Nephron progenitor cell (in vitro differentiated cells): Measurements from ENCODE around the gene KCTD11.

Source experiments
- DNase-seq: peaks from one replicate; pipeline ENCODE4 v3.0.0; 2021
- H3K27ac Mint-ChIP-seq: 2 replicates; pipeline ENCODE4 v1.8.0; 2021; ENCODE audit warnings: mild to moderate bottlenecking, moderate library complexity, mixed read lengths
- H3K27me3 Mint-ChIP-seq: 2 replicates; pipeline ENCODE4 v1.8.0; 2021; ENCODE audit warnings: mild to moderate bottlenecking, low read depth, mixed read lengths; ENCODE audit not compliant: poor library complexity
- H3K36me3 Mint-ChIP-seq: 2 replicates; pipeline ENCODE4 v1.8.0; 2021; ENCODE audit warnings: low read depth, mixed read lengths
- H3K4me1 Mint-ChIP-seq: 2 replicates; pipeline ENCODE4 v1.8.0; 2021; ENCODE audit warnings: mixed read lengths
- H3K4me3 Mint-ChIP-seq: 2 replicates; pipeline ENCODE4 v1.8.0; 2021; ENCODE audit warnings: mild to moderate bottlenecking, moderate library complexity, mixed read lengths
- H3K9me3 Mint-ChIP-seq: 2 replicates; pipeline ENCODE4 v1.8.0; 2021; ENCODE audit warnings: mild to moderate bottlenecking, moderate library complexity, mixed read lengths
- TF ChIP-seq, protein P1 (sequence below): fragments of 200-600 bp; sonication (generic); IDR thresholded peaks from 2 replicates; pipeline ENCODE4 v1.5.0; 2021; ENCODE audit warnings: antibody characterized with exemption

KCTD11 gene

DNA sequence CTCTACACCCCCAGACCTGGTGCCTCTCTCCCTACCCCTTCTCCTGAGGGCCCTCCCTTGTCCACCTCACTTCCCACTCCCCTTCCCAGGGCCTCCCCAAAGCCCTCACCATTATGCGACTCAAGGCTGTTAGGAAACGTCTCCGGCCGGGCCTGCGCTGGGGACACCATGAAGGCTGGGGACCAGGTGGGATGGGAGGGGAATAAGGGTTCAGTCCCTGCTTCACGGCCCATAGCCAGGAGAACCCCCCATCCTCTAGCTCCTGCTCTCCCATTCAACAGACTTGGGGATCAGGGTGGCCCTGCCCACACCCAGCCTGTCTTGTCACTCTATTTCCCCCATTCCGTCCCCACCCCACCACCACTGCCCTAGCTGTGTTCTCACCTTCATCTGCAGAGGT is 24.9 kb upstream of the KCTD11 start:
- H3K27me3 Mint-ChIP-seq = peaks cover 4% of the 10 kb centered on the region
- H3K4me3 Mint-ChIP-seq = peak overlapping the region; percentile 18
- DNase-seq = no peak
- H3K27ac Mint-ChIP-seq = no peak overlapping the region
- no peaks in the 10 kb centered on the region for H3K9me3 Mint-ChIP-seq
- TF ChIP-seq, protein P1, sequence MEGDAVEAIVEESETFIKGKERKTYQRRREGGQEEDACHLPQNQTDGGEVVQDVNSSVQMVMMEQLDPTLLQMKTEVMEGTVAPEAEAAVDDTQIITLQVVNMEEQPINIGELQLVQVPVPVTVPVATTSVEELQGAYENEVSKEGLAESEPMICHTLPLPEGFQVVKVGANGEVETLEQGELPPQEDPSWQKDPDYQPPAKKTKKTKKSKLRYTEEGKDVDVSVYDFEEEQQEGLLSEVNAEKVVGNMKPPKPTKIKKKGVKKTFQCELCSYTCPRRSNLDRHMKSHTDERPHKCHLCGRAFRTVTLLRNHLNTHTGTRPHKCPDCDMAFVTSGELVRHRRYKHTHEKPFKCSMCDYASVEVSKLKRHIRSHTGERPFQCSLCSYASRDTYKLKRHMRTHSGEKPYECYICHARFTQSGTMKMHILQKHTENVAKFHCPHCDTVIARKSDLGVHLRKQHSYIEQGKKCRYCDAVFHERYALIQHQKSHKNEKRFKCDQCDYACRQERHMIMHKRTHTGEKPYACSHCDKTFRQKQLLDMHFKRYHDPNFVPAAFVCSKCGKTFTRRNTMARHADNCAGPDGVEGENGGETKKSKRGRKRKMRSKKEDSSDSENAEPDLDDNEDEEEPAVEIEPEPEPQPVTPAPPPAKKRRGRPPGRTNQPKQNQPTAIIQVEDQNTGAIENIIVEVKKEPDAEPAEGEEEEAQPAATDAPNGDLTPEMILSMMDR = no peak
- peaks cover 7% of the 10 kb centered on the region for H3K36me3 Mint-ChIP-seq
- peaks cover 32% of the 10 kb centered on the region for H3K4me1 Mint-ChIP-seq

- Mint-ChIP-seq H3K27ac (no peak overlapping the region), H3K36me3 (peaks cover 2% of the 10 kb centered on the region), H3K27me3 (peaks cover 4% of the 10 kb centered on the region), H3K4me3 (peak overlapping the region; percentile 99), H3K4me1 (peaks cover 36% of the 10 kb centered on the region), H3K9me3 (no peaks in the 10 kb centered on the region)
- DNase-seq = no peak
- TF ChIP-seq, protein P1 = no peak
These were observed 24.5 kb upstream of the KCTD11 start for GRCh38 chr17:7327501-7327900.

DNA sequence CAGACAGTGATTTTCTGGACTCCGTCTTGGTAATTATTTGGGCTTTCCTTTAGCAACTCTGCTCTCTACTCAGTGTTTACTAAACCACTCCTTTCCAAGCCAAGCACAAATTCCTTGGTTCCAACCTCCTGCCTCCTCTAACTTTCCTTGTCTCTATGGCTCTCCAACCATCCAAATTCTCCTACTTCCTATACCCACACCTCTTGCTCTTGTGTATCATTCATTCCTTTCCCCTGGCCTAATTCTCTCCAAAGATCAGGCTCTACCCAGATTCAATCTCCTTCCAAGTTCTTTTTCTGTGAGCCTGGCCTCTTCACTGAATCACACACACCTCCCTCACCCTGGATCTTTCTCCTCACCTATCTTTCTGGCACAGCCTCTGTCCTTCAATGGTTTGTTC is 24.0 kb upstream of the KCTD11 start:
- no peak for DNase-seq
- no peak overlapping the region for H3K27ac Mint-ChIP-seq

GRCh38 chr17:7328840-7329373 is 23.1 kb upstream of the KCTD11 start, which contains the start of gene NEURL4:
Gene NEURL4 (minus strand): TSS chr17:7329335. CDS start chr17:7329312, 23 bp downstream.
- Mint-ChIP-seq H3K9me3 (no peaks in the 10 kb centered on the region), H3K27me3 (peaks cover 4% of the 10 kb centered on the region), H3K4me1 (peaks cover 47% of the 10 kb centered on the region), H3K4me3 (peak within 1 kb of the TSS; percentile 99), H3K36me3 (no peaks in the 10 kb centered on the region), H3K27ac (peak within 1 kb of the TSS; percentile 99)
- TF ChIP-seq, protein P1 = no peak
- DNase-seq = no peak

More for the DNA sequence above, 24.0 kb upstream of the KCTD11 start:
- peaks cover 4% of the 10 kb centered on the region for H3K27me3 Mint-ChIP-seq
- H3K36me3 Mint-ChIP-seq = no peaks in the 10 kb centered on the region
- TF ChIP-seq, protein P1 = no peak
- H3K4me3 Mint-ChIP-seq = peak overlapping the region; percentile 99
- peaks cover 41% of the 10 kb centered on the region for H3K4me1 Mint-ChIP-seq
- H3K9me3 Mint-ChIP-seq = no peaks in the 10 kb centered on the region

- Mint-ChIP-seq H3K9me3 (no peaks in the 10 kb centered on the region), H3K36me3 (no peaks in the 10 kb centered on the region), H3K4me3 (peak overlapping the region; percentile 99), H3K4me1 (peaks cover 47% of the 10 kb centered on the region), H3K27ac (peak overlapping the region; percentile 97), H3K27me3 (peaks cover 4% of the 10 kb centered on the region)
- TF ChIP-seq, protein P1 = no peak
- DNase-seq = peak; percentile 95
These were observed 22.5 kb upstream of the KCTD11 start for GRCh38 chr17:7329374-7329996.
